K562 (cell line): ENCODE measurements around the gene FBXW9. TPM values are rescaled to one million over a fixed set of nuclear protein-coding genes. Genes with fewer than 3 reads are reported as not detected.

Experiments used
- ASH1L ChIP-seq: fragments of 450-650 bp; IDR thresholded peaks from 2 replicates; pipeline ENCODE4 v1.6.1; 2018; ENCODE audit warnings: borderline replicate concordance, mild to moderate bottlenecking, low read depth; ENCODE audit not compliant: partially characterized antibody
- BCOR ChIP-seq: fragments of 450-650 bp; IDR thresholded peaks from 2 replicates; pipeline ENCODE4 v1.6.1; 2016
- CBX8 ChIP-seq: fragments of 200-600 bp; sonication (generic); IDR thresholded peaks from 2 replicates; pipeline ENCODE4 v1.6.1; 2012; ENCODE audit warnings: borderline replicate concordance, mixed run types, low read depth, mild to moderate bottlenecking, moderate library complexity, mixed read lengths, low read length, control low read depth, inconsistent platforms; ENCODE audit not compliant: poor library complexity, severe bottlenecking; ENCODE audit errors: extremely low read depth
- CEBPG ChIP-seq, 3 experiments: fragments of 200-800 bp in 1 of 3; sonication (Bioruptor generic) in 1 of 3; sonication (generic) in 1 of 3; formaldehyde crosslinking in 1 of 3; IDR thresholded peaks in 2 of 3; conservative IDR thresholded peaks in 1 of 3; 2 replicates each; pipeline versions ENCODE4 v1.6.1 to v1.8.0; 2016 to 2022; ENCODE audit warnings: missing compliant biosample characterization in 2 of 3, missing genetic modification characterization in 2 of 3, mild to moderate bottlenecking in 1 of 3, missing genetic modification reagents in 1 of 3
- FIP1L1 ChIP-seq: fragments of 200-400 bp; formaldehyde crosslinking; IDR thresholded peaks from 2 replicates; pipeline ENCODE4 v1.6.1; 2018; ENCODE audit warnings: mild to moderate bottlenecking, low read depth, low read length; ENCODE audit not compliant: poor library complexity, severe bottlenecking
- HIVEP1 ChIP-seq: fragments of 250-450 bp; sonication (Bioruptor Pico); IDR thresholded peaks from 2 replicates; pipeline ENCODE4 v1.4.0; 2020; ENCODE audit warnings: mild to moderate bottlenecking
- MBD1 ChIP-seq: fragments of 250-450 bp; sonication (Bioruptor Pico); IDR thresholded peaks from 2 replicates; pipeline ENCODE4 v1.8.0; 2022; ENCODE audit warnings: inconsistent platforms
- POLR2H ChIP-seq: IDR thresholded peaks from 2 replicates; pipeline ENCODE4 v1.6.1; 2016; ENCODE audit warnings: missing genetic modification characterization, low read depth, mild to moderate bottlenecking, control low read depth, missing compliant biosample characterization, moderate library complexity
- RBBP5 ChIP-seq: fragments of 200-600 bp; sonication (generic); IDR thresholded peaks from 2 replicates; pipeline ENCODE4 v1.6.1; 2012; ENCODE audit warnings: borderline replicate concordance, mild to moderate bottlenecking, low read length, control low read depth, inconsistent platforms; ENCODE audit not compliant: insufficient read depth, poor library complexity, severe bottlenecking
- TAL1 ChIP-seq: fragments of 450-650 bp; IDR thresholded peaks from 2 replicates; pipeline ENCODE4 v1.6.1; 2016; ENCODE audit warnings: mild to moderate bottlenecking
- ZBED1 ChIP-seq: IDR thresholded peaks from 2 replicates; pipeline ENCODE4 v1.6.1; 2014
- ZBTB1 ChIP-seq: sonication (generic); formaldehyde crosslinking; IDR thresholded peaks from 2 replicates; pipeline ENCODE4 v1.8.1; 2023; ENCODE audit warnings: missing genetic modification reagents, low read depth, mild to moderate bottlenecking, borderline replicate concordance
- ZBTB49 ChIP-seq: sonication (generic); formaldehyde crosslinking; IDR thresholded peaks from 2 replicates; pipeline ENCODE4 v1.8.0; 2022; ENCODE audit warnings: missing genetic modification reagents, mild to moderate bottlenecking, borderline replicate concordance
- ZKSCAN3 ChIP-seq: fragments of 250-450 bp; sonication (Bioruptor Pico); IDR thresholded peaks from 2 replicates; pipeline ENCODE4 v1.4.0; 2020
- ZNF3 ChIP-seq: fragments of 250-450 bp; sonication (Bioruptor Pico); IDR thresholded peaks from 2 replicates; pipeline ENCODE4 v1.5.0; 2021; ENCODE audit warnings: mild to moderate bottlenecking, moderate library complexity
- ZNF449 ChIP-seq: fragments of 250-450 bp; sonication (Bioruptor Pico); IDR thresholded peaks from 2 replicates; pipeline ENCODE4 v1.8.0; 2022; ENCODE audit warnings: moderate library complexity, mild to moderate bottlenecking, inconsistent platforms
- ZNF507 ChIP-seq: conservative IDR thresholded peaks from 2 replicates; pipeline ENCODE4 v1.6.1; 2017; ENCODE audit warnings: missing genetic modification characterization, missing compliant biosample characterization
- ZZZ3 ChIP-seq: fragments of 450-650 bp; IDR thresholded peaks from 2 replicates; pipeline ENCODE4 v1.6.1; 2016; ENCODE audit warnings: antibody characterized with exemption, mild to moderate bottlenecking, moderate library complexity
- polyA plus RNA-seq, 8 experiments: library from polyadenylated mRNA; depleted of rRNA in 4 of 8; stranded (reverse) in 5 of 8; unstranded in 3 of 8; fragments of >200 nt; fragmentation: Nextera tagmentation in 2 of 8; fragmentation: Illumina TruSeq in 1 of 8; extraction: Ambion mirVana in 2 of 8; extraction: Trizol in 1 of 8; gene quantifications; 2 replicates each; pipeline versions ENCODE4 v1.2.1 to v1.2.3, GENCODE V29; 2011 to 2014; ENCODE audit warnings: inconsistent platforms in 1 of 8, missing spikeins in 1 of 8
- total RNA-seq, 7 experiments: library from RNA; depleted of rRNA in 6 of 7; stranded (reverse); fragments of >200 nt in 6 of 7; fragmentation: Illumina TruSeq in 2 of 7; extraction: Trizol in 2 of 7; gene quantifications; 2 replicates each; pipeline versions ENCODE4 v1.2.1 to v1.2.3, GENCODE V29; 2011 to 2021; ENCODE audit warnings: low replicate concordance in 1 of 7
- TF ChIP-seq, protein P1 (sequence below), 2 experiments: IDR thresholded peaks; 2 replicates each; pipeline ENCODE4 v1.6.1; 2011; ENCODE audit warnings: borderline replicate concordance in 1 of 2, control low read depth in 1 of 2, low read depth in 1 of 2, low read length in 1 of 2, mild to moderate bottlenecking in 1 of 2, mixed read lengths in 1 of 2, moderate library complexity in 1 of 2; ENCODE audit not compliant: insufficient read depth in 1 of 2, insufficient read length in 1 of 2, poor library complexity in 1 of 2, severe bottlenecking in 1 of 2; ENCODE audit errors: extremely low read depth in 1 of 2

Gene FBXW9
- total and polyA plus RNA-seq, 9 of the 15 experiments (the other 6 are each of a cell fraction or from before 2014, with no cell fraction given): 0.23 to 21.7 (median 6.2) TPM

DNA sequence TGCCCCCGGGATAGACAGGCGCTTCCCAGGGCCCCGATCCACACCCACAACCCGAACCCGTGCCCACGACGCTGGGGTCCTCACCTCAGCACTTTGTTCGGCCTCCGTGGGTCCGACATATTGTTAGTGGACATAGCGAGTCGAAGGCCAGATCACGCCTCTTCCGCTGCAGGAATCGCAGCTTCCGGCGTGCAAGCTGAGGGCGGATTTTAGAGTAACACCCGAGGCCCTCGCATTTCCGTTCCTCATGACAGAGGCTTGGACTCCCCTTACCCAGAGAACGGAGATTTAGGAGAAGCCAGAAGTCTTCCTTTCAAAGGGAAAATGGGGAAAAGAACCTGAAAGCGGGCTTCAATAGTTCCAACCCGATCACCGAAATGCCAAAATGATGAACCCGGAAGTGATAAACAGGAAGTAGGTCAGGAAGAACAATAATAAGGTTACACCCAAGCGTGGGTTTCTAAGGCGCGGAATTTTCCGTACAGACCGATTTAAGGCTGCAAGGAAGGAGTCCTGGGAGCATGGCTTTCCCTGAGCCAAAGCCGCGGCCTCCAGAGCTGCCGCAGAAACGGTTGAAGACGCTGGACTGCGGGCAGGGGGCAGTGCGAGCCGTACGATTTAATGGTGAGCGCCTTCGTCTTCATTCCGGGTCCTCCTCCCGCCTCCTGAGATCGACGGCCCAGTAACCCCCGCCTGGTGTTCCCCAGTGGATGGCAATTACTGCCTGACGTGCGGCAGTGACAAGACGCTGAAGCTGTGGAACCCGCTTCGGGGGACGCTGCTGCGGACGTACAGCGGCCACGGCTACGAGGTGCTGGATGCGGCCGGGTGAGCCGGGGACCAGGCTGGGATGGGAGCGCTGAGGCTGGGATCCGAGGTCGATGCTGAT, 26.9 kb downstream of the FBXW9 start (continued):
- no peak for TF ChIP-seq ZNF449 (CRISPR knock-in tag)
- 0 out of 2 replicates have a peak, but pooled peaks have one; percentile 63 for TF ChIP-seq ZZZ3
- TF ChIP-seq CEBPG (CRISPR knock-in tag; IDR thresholded peaks at IDR 0.05): no peak
- no peak for TF ChIP-seq CEBPG (tag; conservative IDR thresholded peaks at IDR 0.05 in 1 of 2, IDR thresholded peaks at IDR 0.05 in 1 of 2)
- TF ChIP-seq CBX8: no peak
- no peak for TF ChIP-seq HIVEP1 (CRISPR knock-in tag)
- peak; percentile 69; the same call in 1 of the 2 replicates for TF ChIP-seq POLR2H
- no peak for TF ChIP-seq ZBTB49 (CRISPR knock-in tag)
- TF ChIP-seq ZNF3 (CRISPR knock-in tag): no peak
- TF ChIP-seq, protein P1, sequence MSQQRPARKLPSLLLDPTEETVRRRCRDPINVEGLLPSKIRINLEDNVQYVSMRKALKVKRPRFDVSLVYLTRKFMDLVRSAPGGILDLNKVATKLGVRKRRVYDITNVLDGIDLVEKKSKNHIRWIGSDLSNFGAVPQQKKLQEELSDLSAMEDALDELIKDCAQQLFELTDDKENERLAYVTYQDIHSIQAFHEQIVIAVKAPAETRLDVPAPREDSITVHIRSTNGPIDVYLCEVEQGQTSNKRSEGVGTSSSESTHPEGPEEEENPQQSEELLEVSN (IDR thresholded peaks at IDR 0.05; ENCODE audit: borderline replicate concordance in 1 of 2, extremely low read depth in 1 of 2, insufficient read depth in 1 of 2, insufficient read length in 1 of 2, low read depth in 1 of 2, low read length in 1 of 2, poor library complexity in 1 of 2, severe bottlenecking in 1 of 2): peak in 1 of 2 experiments; percentile 19
- TF ChIP-seq BCOR: no peak
- TF ChIP-seq ZBED1: no peak
- TF ChIP-seq TAL1: peak; percentile 42; the same call in 1 of the 2 replicates
- no peak for TF ChIP-seq ZKSCAN3
- peak; percentile 53 for TF ChIP-seq FIP1L1
- peak; percentile 81 for TF ChIP-seq RBBP5
- peak; percentile 92 for TF ChIP-seq ASH1L
- no peak for TF ChIP-seq ZBTB1
- no peak for TF ChIP-seq MBD1
- TF ChIP-seq ZNF507 (tag): no peak
